ENCODE measurements around the gene ZNF605. TPM values are rescaled to one million over a fixed set of nuclear protein-coding genes. Genes with fewer than 3 reads are reported as not detected.

ZNF605 gene
- total RNA-seq, 1 experiment from 2014 or later: 31.1 TPM

DNA sequence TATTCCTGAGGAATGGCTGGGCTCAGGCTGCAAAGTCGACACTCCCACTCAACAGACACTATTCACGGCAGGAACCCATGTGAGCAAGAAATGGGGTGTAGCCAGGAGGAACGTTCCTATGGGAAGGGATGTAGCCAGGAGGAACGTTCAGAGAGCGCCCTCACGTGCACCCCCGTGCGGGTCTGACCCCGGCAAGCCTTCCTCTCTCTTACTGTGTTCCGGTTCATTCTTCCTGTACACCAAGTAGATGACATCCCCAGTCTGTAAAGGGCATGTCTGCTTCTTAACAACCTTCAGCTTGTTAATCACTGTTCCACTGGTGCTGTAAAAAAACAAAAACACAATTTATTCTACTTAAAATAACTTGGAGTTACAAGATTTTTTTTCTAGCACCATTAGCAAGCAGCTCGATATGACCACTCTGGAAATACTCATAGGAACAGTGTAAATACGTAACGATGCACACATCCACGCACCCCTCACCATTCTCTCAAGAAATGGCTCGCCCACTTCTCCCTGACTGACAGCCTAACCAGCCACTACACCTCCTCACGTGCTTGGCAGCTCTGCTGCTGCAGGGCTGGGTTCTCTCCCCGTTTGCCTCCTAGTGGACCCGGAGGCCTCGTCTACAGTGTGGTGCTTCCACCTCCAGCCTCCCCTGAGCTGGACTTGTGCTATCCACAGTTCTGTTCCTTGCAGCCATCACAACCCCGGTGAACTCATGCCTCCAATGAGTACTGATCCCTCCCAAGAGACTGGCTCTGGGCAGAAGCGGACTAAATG, 83.8 kb downstream of the ZNF605 start:
- H3K4me1 Mint-ChIP-seq (ENCODE audit: low read depth, unreplicated experiment): no peaks in the 10 kb centered on the region
- H3K27ac Mint-ChIP-seq (ENCODE audit: unreplicated experiment): no peak overlapping the region
- no peak for DNase-seq
- peaks cover 9% of the 10 kb centered on the region for H3K9me3 Mint-ChIP-seq (ENCODE audit: low read depth, unreplicated experiment)
- H3K36me3 Mint-ChIP-seq (ENCODE audit: insufficient read depth, unreplicated experiment): peaks cover 52% of the 10 kb centered on the region
- H3K27me3 Mint-ChIP-seq (ENCODE audit: unreplicated experiment): no peaks in the 10 kb centered on the region
- TF ChIP-seq, protein P1, sequence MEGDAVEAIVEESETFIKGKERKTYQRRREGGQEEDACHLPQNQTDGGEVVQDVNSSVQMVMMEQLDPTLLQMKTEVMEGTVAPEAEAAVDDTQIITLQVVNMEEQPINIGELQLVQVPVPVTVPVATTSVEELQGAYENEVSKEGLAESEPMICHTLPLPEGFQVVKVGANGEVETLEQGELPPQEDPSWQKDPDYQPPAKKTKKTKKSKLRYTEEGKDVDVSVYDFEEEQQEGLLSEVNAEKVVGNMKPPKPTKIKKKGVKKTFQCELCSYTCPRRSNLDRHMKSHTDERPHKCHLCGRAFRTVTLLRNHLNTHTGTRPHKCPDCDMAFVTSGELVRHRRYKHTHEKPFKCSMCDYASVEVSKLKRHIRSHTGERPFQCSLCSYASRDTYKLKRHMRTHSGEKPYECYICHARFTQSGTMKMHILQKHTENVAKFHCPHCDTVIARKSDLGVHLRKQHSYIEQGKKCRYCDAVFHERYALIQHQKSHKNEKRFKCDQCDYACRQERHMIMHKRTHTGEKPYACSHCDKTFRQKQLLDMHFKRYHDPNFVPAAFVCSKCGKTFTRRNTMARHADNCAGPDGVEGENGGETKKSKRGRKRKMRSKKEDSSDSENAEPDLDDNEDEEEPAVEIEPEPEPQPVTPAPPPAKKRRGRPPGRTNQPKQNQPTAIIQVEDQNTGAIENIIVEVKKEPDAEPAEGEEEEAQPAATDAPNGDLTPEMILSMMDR (IDR thresholded peaks at IDR 0.05; ENCODE audit: unreplicated experiment): no peak
- no TSS peak for BruUV-seq (replicated peaks)
- H3K4me3 Mint-ChIP-seq (ENCODE audit: low read depth, unreplicated experiment): no peak overlapping the region
- CTCF ChIA-PET: no interaction called here
- intact Hi-C loops (cut with micrococcal nuclease; ENCODE audit: unreplicated experiment): no loop called here

DNA sequence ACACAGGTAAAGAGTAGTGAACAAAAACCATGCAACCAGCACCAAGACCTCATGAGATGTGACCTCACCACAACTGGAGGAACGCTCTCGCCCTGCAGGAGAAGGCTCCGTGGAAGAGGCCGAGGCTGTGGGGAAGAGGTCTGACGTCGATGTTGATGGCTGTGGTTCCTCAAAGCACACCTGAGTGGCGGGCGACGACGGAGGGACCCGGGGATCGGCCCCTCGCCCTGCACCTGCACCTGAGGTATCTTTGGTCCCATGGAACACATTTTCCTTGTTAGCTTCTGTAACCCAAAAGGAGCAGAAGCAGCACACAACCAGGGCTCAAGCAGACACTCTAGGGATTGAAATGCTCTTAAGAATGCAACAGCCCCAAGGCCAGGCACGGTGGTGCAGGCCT, 86.6 kb downstream of the ZNF605 start:
- Mint-ChIP-seq H3K36me3 (ENCODE audit: insufficient read depth, unreplicated experiment) (peaks cover 45% of the 10 kb centered on the region), H3K27ac (ENCODE audit: unreplicated experiment) (no peak overlapping the region), H3K4me3 (ENCODE audit: low read depth, unreplicated experiment) (no peak overlapping the region), H3K27me3 (ENCODE audit: unreplicated experiment) (no peaks in the 10 kb centered on the region), H3K9me3 (ENCODE audit: low read depth, unreplicated experiment) (peaks cover 11% of the 10 kb centered on the region), H3K4me1 (ENCODE audit: low read depth, unreplicated experiment) (no peaks in the 10 kb centered on the region)
- BruUV-seq (replicated peaks): no TSS peak
- CTCF ChIA-PET: no interaction called here
- DNase-seq: no peak
- TF ChIP-seq, protein P1 (IDR thresholded peaks at IDR 0.05; ENCODE audit: unreplicated experiment): no peak
- intact Hi-C loops (cut with micrococcal nuclease; ENCODE audit: unreplicated experiment): no loop called here

Other genes with a start within 250 kb of the ZNF605 start
- gene PGAM5, start 245.5 kb downstream of the ZNF605 start, total RNA-seq (2022): 100 and 101 TPM in 2 replicates
- gene ANKLE2, start 194.5 kb downstream of the ZNF605 start, total RNA-seq (2022): 175 and 190 TPM in 2 replicates
- gene GOLGA3, start 127.4 kb downstream of the ZNF605 start, total RNA-seq (2022): 116 and 117 TPM in 2 replicates
- gene CHFR, start 68.7 kb downstream of the ZNF605 start, total RNA-seq (2022): 47.2 and 49.5 TPM in 2 replicates
- gene ZNF26, start 30.1 kb upstream of the ZNF605 start, total RNA-seq (2022): 25.3 and 28.5 TPM in 2 replicates
- 44.5 and 49.8 TPM in 2 replicates for gene ZNF84, start 81.2 kb upstream of the ZNF605 start, total RNA-seq (2022)
- gene ZNF140, start 124.6 kb upstream of the ZNF605 start, total RNA-seq (2022): 16.0 and 19.6 TPM in 2 replicates
- 4.2 and 4.8 TPM in 2 replicates for gene ZNF891, start 174.0 kb upstream of the ZNF605 start, total RNA-seq (2022)
- 19.1 and 23.0 TPM in 2 replicates for gene ZNF10, start 174.3 kb upstream of the ZNF605 start, total RNA-seq (2022)
- 31.6 and 41.4 TPM in 2 replicates for gene ZNF268, start 225.2 kb upstream of the ZNF605 start, total RNA-seq (2022)

Data from Calu3 (cell line).